Islet of Langerhans (tissue), 1 donor: ENCODE measurements around the gene KCNT2.
"Not testable (repeated sequence)": the region's sequence is repeated elsewhere in the genome, so short reads cannot be mapped to it uniquely, and the experiment has no call there.

ENCODE experiments used
- FAIRE-seq: peaks from one replicate; lab custom pipeline; 2011; peaks lifted over from hg19 to GRCh38; lab: Jason Lieb, UNC

Gene KCNT2

GRCh38 chr1:196513821-196514220 lies 94.4 kb downstream of the KCNT2 start:
- no peak for FAIRE-seq

GRCh38 chr1:196510451-196510850 lies 97.8 kb downstream of the KCNT2 start:
- FAIRE-seq: peak; percentile 68

- FAIRE-seq: not testable (repeated sequence)
Observed at GRCh38 chr1:196504224-196504623, 104.0 kb downstream of the KCNT2 start.

GRCh38 chr1:196502437-196502836 lies 105.8 kb downstream of the KCNT2 start:
- FAIRE-seq: no peak

- FAIRE-seq: no peak
Observed at GRCh38 chr1:196501760-196502428, 106.3 kb downstream of the KCNT2 start.

GRCh38 chr1:196497817-196498216 lies 110.4 kb downstream of the KCNT2 start:
- FAIRE-seq: no peak

GRCh38 chr1:196494766-196495165 lies 113.5 kb downstream of the KCNT2 start:
- no peak for FAIRE-seq

- FAIRE-seq: no peak
Observed at GRCh38 chr1:196493881-196494280, 114.4 kb downstream of the KCNT2 start.

- FAIRE-seq: no peak
Observed at GRCh38 chr1:196488579-196488978, 119.7 kb downstream of the KCNT2 start.

- FAIRE-seq: no peak
Observed at GRCh38 chr1:196486346-196486745, 121.9 kb downstream of the KCNT2 start.

- no peak for FAIRE-seq
Observed at GRCh38 chr1:196481616-196482015, 126.6 kb downstream of the KCNT2 start.

- no peak for FAIRE-seq
Observed at GRCh38 chr1:196477262-196477661, 131.0 kb downstream of the KCNT2 start.

- FAIRE-seq: no peak
Observed at GRCh38 chr1:196467230-196467925, 140.9 kb downstream of the KCNT2 start.

GRCh38 chr1:196466654-196467053 lies 141.6 kb downstream of the KCNT2 start:
- no peak for FAIRE-seq

- FAIRE-seq: no peak
Observed at GRCh38 chr1:196466166-196466565, 142.1 kb downstream of the KCNT2 start.

- FAIRE-seq: no peak
Observed at GRCh38 chr1:196464480-196464941, 143.7 kb downstream of the KCNT2 start.

GRCh38 chr1:196462086-196462485 lies 146.2 kb downstream of the KCNT2 start:
- no peak for FAIRE-seq

- FAIRE-seq: no peak
Observed at GRCh38 chr1:196461521-196461920, 146.7 kb downstream of the KCNT2 start.

GRCh38 chr1:196459383-196459782 lies 148.9 kb downstream of the KCNT2 start:
- FAIRE-seq: no peak

- no peak for FAIRE-seq
Observed at GRCh38 chr1:196454792-196455191, 153.4 kb downstream of the KCNT2 start.

GRCh38 chr1:196451103-196451502 lies 157.1 kb downstream of the KCNT2 start:
- FAIRE-seq: no peak

GRCh38 chr1:196450143-196451095 lies 157.8 kb downstream of the KCNT2 start:
- FAIRE-seq: no peak

- no peak for FAIRE-seq
Observed at GRCh38 chr1:196449460-196449859, 158.8 kb downstream of the KCNT2 start.
